ENCODE data around the gene PRPF8. TPM values are rescaled to one million over a fixed set of nuclear protein-coding genes. Genes with fewer than 3 reads are reported as not detected.

Gene PRPF8
- total and polyA plus RNA-seq, 2 experiments from 2014 or later, result 178 to 246 TPM

DNA sequence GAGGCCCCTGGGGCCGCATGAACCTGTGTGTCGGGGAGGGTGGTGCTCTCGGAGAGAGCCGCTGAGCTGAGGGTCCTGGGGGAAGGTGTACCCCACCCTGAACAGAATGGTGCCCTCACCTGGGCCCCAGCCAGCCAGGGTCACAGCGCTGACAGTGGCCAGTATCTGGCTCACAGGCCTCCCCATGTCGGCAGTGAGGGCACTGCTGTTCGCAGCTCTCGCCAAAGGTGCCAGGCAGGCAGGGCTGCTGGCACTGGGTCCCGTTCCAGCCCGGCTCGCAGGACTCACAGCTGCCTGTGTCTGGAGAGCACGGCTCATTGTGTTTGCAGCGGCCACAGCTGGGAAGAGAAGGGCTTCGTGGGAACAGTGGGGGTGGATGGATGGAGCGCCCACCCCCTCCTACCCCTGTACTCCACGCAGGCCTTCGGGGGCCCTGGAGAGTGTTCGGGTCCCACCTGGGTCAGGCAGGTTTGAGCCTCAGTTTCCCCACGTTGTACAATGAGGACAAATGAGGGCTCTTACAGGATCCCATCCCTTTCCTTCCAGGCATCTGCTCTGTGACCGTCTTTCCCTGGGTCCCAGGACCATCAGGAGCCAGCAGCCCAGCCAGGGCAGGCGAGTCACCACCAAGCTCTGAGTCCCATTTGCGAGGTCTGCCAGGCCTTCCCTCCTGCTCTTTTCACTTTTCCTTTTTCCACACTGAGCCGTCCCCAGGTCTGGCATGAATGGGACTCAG is 44.2 kb downstream of the PRPF8 start:
- no peaks in the 10 kb centered on the region for H3K36me3 ChIP-seq (ENCODE audit: insufficient read depth)
- H3F3A ChIP-seq (replicated peaks; ENCODE audit: low read depth), result peaks cover 14% of the 10 kb centered on the region; the same call in 1 of the 2 replicates
- H3K4me2 ChIP-seq, result no peak overlapping the region
- peaks cover 3% of the 10 kb centered on the region; the same call in 1 of the 2 replicates for H3K9me2 ChIP-seq (ENCODE audit: insufficient read depth)
- peaks cover 6% of the 10 kb centered on the region for H3K27me3 ChIP-seq (ENCODE audit: insufficient read depth)
- no peaks in the 10 kb centered on the region for H3K79me2 ChIP-seq (replicated peaks; ENCODE audit: insufficient read depth)
- no peak for ATAC-seq
- Mint-ChIP-seq H3K9me3 (peaks cover 3% of the 10 kb centered on the region; the same call in 1 of the 3 replicates), H3K4me1 (peaks cover 33% of the 10 kb centered on the region), H3K4me3 (no peak overlapping the region; the same call in 2 of the 3 replicates), H3K27me3 (ENCODE audit: insufficient read depth, low read depth, poor library complexity) (peaks cover 14% of the 10 kb centered on the region), H3K36me3 (ENCODE audit: low read depth) (peaks cover 2% of the 10 kb centered on the region; the same call in 1 of the 3 replicates), H3K27ac (peak overlapping the region; percentile 70; the same call in 1 of the 2 replicates)
- TF ChIP-seq, protein P1, sequence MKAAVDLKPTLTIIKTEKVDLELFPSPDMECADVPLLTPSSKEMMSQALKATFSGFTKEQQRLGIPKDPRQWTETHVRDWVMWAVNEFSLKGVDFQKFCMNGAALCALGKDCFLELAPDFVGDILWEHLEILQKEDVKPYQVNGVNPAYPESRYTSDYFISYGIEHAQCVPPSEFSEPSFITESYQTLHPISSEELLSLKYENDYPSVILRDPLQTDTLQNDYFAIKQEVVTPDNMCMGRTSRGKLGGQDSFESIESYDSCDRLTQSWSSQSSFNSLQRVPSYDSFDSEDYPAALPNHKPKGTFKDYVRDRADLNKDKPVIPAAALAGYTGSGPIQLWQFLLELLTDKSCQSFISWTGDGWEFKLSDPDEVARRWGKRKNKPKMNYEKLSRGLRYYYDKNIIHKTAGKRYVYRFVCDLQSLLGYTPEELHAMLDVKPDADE (IDR thresholded peaks at IDR 0.05), result no peak
- no peak for TF ChIP-seq EZH2phosphoT487 (IDR thresholded peaks at IDR 0.05; ENCODE audit: unreplicated experiment)
- TF ChIP-seq JUNB (IDR thresholded peaks at IDR 0.05; ENCODE audit: unreplicated experiment), result no peak
- TF ChIP-seq CREB1 (CRISPR knock-in tag; IDR thresholded peaks at IDR 0.05; ENCODE audit: low read depth), result no peak
- peaks cover 16% of the 10 kb centered on the region for H3K4me1 ChIP-seq (ENCODE audit: insufficient read depth)
- no peak overlapping the region for H3K27ac ChIP-seq (ENCODE audit: low read depth)
- no peak overlapping the region for H2AFZ ChIP-seq
- no peak overlapping the region for H3K4me3 ChIP-seq
- H4K20me1 ChIP-seq (replicated peaks; ENCODE audit: insufficient read depth), result no peaks in the 10 kb centered on the region
- DNase-seq (ENCODE audit: low spot score), result no peak

GRCh38 chr17:1639549-1640180 is 45.0 kb downstream of the PRPF8 start:
- Histone ChIP-seq H3K4me1 (ENCODE audit: insufficient read depth) (peaks cover 10% of the 10 kb centered on the region), H3K79me2 (replicated peaks; ENCODE audit: insufficient read depth) (no peaks in the 10 kb centered on the region), H3K27me3 (ENCODE audit: insufficient read depth) (peaks cover 6% of the 10 kb centered on the region), H4K20me1 (replicated peaks; ENCODE audit: insufficient read depth) (no peaks in the 10 kb centered on the region), H3K4me2 (no peak overlapping the region), H3K9me2 (ENCODE audit: insufficient read depth) (peaks cover 3% of the 10 kb centered on the region; the same call in 1 of the 2 replicates), H3K27ac (ENCODE audit: low read depth) (no peak overlapping the region), H3K36me3 (ENCODE audit: insufficient read depth) (no peaks in the 10 kb centered on the region), H2AFZ (no peak overlapping the region), H3F3A (replicated peaks; ENCODE audit: low read depth) (peaks cover 14% of the 10 kb centered on the region; the same call in 1 of the 2 replicates), H3K4me3 (no peak overlapping the region)
- Mint-ChIP-seq H3K4me3 (no peak overlapping the region), H3K4me1 (peaks cover 26% of the 10 kb centered on the region), H3K9me3 (peaks cover 3% of the 10 kb centered on the region; the same call in 1 of the 3 replicates), H3K36me3 (ENCODE audit: low read depth) (peaks cover 2% of the 10 kb centered on the region; the same call in 1 of the 3 replicates), H3K27me3 (ENCODE audit: insufficient read depth, low read depth, poor library complexity) (peaks cover 12% of the 10 kb centered on the region), H3K27ac (no peak overlapping the region)
- no peak for DNase-seq (ENCODE audit: low spot score)
- ATAC-seq, result no peak
- TF ChIP-seq NANOG (IDR thresholded peaks at IDR 0.05; ENCODE audit: borderline replicate concordance) (no peak), ZNF462 (CRISPR knock-in tag; IDR thresholded peaks at IDR 0.05) (no peak), CREB1 (CRISPR knock-in tag; IDR thresholded peaks at IDR 0.05; ENCODE audit: low read depth) (no peak), ZNF331 (CRISPR knock-in tag; IDR thresholded peaks at IDR 0.05; ENCODE audit: low read depth) (no peak), CTCF (conservative IDR thresholded peaks at IDR 0.05; ENCODE audit: low read depth in 2 of 2) (no peak), STAT1 (IDR thresholded peaks at IDR 0.05; ENCODE audit: unreplicated experiment) (no peak)
